HEK293 (cell line): ENCODE measurements around the gene EVI5L.

ENCODE experiments used
- GLIS2 ChIP-seq: fragments of 450-650 bp; formaldehyde crosslinking; IDR thresholded peaks from 2 replicates; pipeline ENCODE4 v1.5.1; 2016; ENCODE audit warnings: missing biosample characterization, missing genetic modification characterization
- HIC1 ChIP-seq: fragments of 450-650 bp; formaldehyde crosslinking; IDR thresholded peaks from 2 replicates; pipeline ENCODE4 v1.5.1; 2016; ENCODE audit warnings: missing biosample characterization, missing genetic modification characterization
- IKZF3 ChIP-seq: fragments of 450-650 bp; IDR thresholded peaks from 2 replicates; pipeline ENCODE4 v1.5.0; 2018; ENCODE audit warnings: missing biosample characterization, mild to moderate bottlenecking, missing genetic modification characterization, moderate library complexity
- KLF9 ChIP-seq: fragments of 450-650 bp; formaldehyde crosslinking; IDR thresholded peaks from 2 replicates; pipeline ENCODE4 v1.5.1; 2016; ENCODE audit warnings: missing biosample characterization, missing genetic modification characterization, low read depth
- PRDM4 ChIP-seq: fragments of 450-650 bp; formaldehyde crosslinking; IDR thresholded peaks from 2 replicates; pipeline ENCODE4 v1.5.1; 2017; ENCODE audit warnings: missing biosample characterization, missing genetic modification characterization
- SCRT1 ChIP-seq: fragments of 450-650 bp; formaldehyde crosslinking; IDR thresholded peaks from 2 replicates; pipeline ENCODE4 v1.5.1; 2016; ENCODE audit warnings: missing biosample characterization, missing genetic modification characterization, borderline replicate concordance
- SCRT2 ChIP-seq: fragments of 450-650 bp; formaldehyde crosslinking; IDR thresholded peaks from 2 replicates; pipeline ENCODE4 v1.5.1; 2016; ENCODE audit warnings: missing biosample characterization, missing genetic modification characterization
- ZBTB10 ChIP-seq: fragments of 450-650 bp; formaldehyde crosslinking; IDR thresholded peaks from 2 replicates; pipeline ENCODE4 v1.5.1; 2016; ENCODE audit warnings: missing biosample characterization, missing genetic modification characterization
- ZNF10 ChIP-seq: fragments of 450-650 bp; formaldehyde crosslinking; IDR thresholded peaks from 2 replicates; pipeline ENCODE4 v1.5.1; 2017; ENCODE audit warnings: missing biosample characterization, missing genetic modification characterization
- ZNF121 ChIP-seq: fragments of 450-650 bp; formaldehyde crosslinking; IDR thresholded peaks from 2 replicates; pipeline ENCODE4 v1.5.1; 2016; ENCODE audit warnings: missing biosample characterization, missing genetic modification characterization
- ZNF155 ChIP-seq: fragments of 450-650 bp; formaldehyde crosslinking; IDR thresholded peaks from 2 replicates; pipeline ENCODE4 v1.5.1; 2016; ENCODE audit warnings: missing biosample characterization, missing genetic modification characterization
- ZNF214 ChIP-seq: fragments of 450-650 bp; formaldehyde crosslinking; IDR thresholded peaks from 2 replicates; pipeline ENCODE4 v1.5.1; 2017; ENCODE audit warnings: missing biosample characterization, mild to moderate bottlenecking, missing genetic modification characterization, borderline replicate concordance
- ZNF239 ChIP-seq: fragments of 450-650 bp; formaldehyde crosslinking; IDR thresholded peaks from 2 replicates; pipeline ENCODE4 v1.5.1; 2016; ENCODE audit warnings: missing biosample characterization, missing genetic modification characterization
- ZNF404 ChIP-seq: fragments of 450-650 bp; formaldehyde crosslinking; IDR thresholded peaks from 2 replicates; pipeline ENCODE4 v1.5.1; 2017; ENCODE audit warnings: missing biosample characterization, missing genetic modification characterization
- ZNF473 ChIP-seq: fragments of 450-650 bp; formaldehyde crosslinking; IDR thresholded peaks from 2 replicates; pipeline ENCODE4 v1.5.1; 2017; ENCODE audit warnings: missing biosample characterization, missing genetic modification characterization
- ZNF488 ChIP-seq: fragments of 450-650 bp; formaldehyde crosslinking; IDR thresholded peaks from 2 replicates; pipeline ENCODE4 v1.5.1; 2016; ENCODE audit warnings: missing biosample characterization, missing genetic modification characterization
- ZNF513 ChIP-seq: fragments of 450-650 bp; IDR thresholded peaks from 2 replicates; pipeline ENCODE4 v1.5.1; 2018; ENCODE audit warnings: missing biosample characterization, missing genetic modification characterization
- ZNF530 ChIP-seq: fragments of 450-650 bp; formaldehyde crosslinking; IDR thresholded peaks from 2 replicates; pipeline ENCODE4 v1.5.1; 2016; ENCODE audit warnings: low read depth, missing biosample characterization, missing genetic modification characterization
- ZNF560 ChIP-seq: fragments of 450-650 bp; formaldehyde crosslinking; IDR thresholded peaks from 2 replicates; pipeline ENCODE4 v1.5.1; 2017; ENCODE audit warnings: missing biosample characterization, missing genetic modification characterization, borderline replicate concordance
- ZNF561 ChIP-seq: fragments of 450-650 bp; IDR thresholded peaks from 2 replicates; pipeline ENCODE4 v1.5.1; 2018; ENCODE audit warnings: missing biosample characterization, missing genetic modification characterization, borderline replicate concordance
- ZNF791 ChIP-seq: fragments of 450-650 bp; formaldehyde crosslinking; IDR thresholded peaks from 2 replicates; pipeline ENCODE4 v1.5.1; 2016; ENCODE audit warnings: missing biosample characterization, missing genetic modification characterization
- ZSCAN5A ChIP-seq: fragments of 450-650 bp; formaldehyde crosslinking; IDR thresholded peaks from 2 replicates; pipeline ENCODE4 v1.5.1; 2016; ENCODE audit warnings: missing biosample characterization, missing genetic modification characterization

The EVI5L gene

GRCh38 chr19:7874897-7875273 is 44.9 kb downstream of the EVI5L start (continued):
- TF ChIP-seq ZNF560 (tag by site-specific recombination) (no peak), ZNF155 (tag by site-specific recombination) (no peak), IKZF3 (tag by site-specific recombination) (no peak), ZNF214 (tag by site-specific recombination) (no peak), SCRT2 (tag by site-specific recombination) (peak; percentile 54; the same call in 1 of the 2 replicates), KLF9 (tag by site-specific recombination) (0 out of 2 replicates have a peak, but pooled peaks have one; percentile 6), SCRT1 (tag by site-specific recombination) (peak; percentile 35; the same call in 1 of the 2 replicates), ZNF488 (tag by site-specific recombination) (no peak), ZNF239 (tag by site-specific recombination) (no peak), ZNF10 (tag by site-specific recombination) (no peak), ZNF530 (tag by site-specific recombination) (no peak), ZBTB10 (tag by site-specific recombination) (no peak), ZNF121 (tag by site-specific recombination) (no peak), ZNF561 (tag by site-specific recombination) (no peak), PRDM4 (tag by site-specific recombination) (no peak), ZNF473 (tag by site-specific recombination) (no peak), ZSCAN5A (tag by site-specific recombination) (no peak), ZNF791 (tag by site-specific recombination) (no peak), HIC1 (tag by site-specific recombination) (no peak), ZNF513 (tag by site-specific recombination) (no peak), GLIS2 (tag by site-specific recombination) (peak; percentile 6), ZNF404 (tag by site-specific recombination) (no peak)
